Stimulated activated CD8-positive, alpha-beta memory T cell treated with anti-CD3 and anti-CD28 coated beads, Interleukin-7, amount 100 ng/mL, for 24 hours (primary cell): ENCODE data around the gene HNRNPUL1.

Source experiments
- DNase-seq: peaks from one replicate; pipeline ENCODE4 v3.0.0-alpha.2; 2020; ENCODE audit warnings: low read depth

The HNRNPUL1 gene

DNA sequence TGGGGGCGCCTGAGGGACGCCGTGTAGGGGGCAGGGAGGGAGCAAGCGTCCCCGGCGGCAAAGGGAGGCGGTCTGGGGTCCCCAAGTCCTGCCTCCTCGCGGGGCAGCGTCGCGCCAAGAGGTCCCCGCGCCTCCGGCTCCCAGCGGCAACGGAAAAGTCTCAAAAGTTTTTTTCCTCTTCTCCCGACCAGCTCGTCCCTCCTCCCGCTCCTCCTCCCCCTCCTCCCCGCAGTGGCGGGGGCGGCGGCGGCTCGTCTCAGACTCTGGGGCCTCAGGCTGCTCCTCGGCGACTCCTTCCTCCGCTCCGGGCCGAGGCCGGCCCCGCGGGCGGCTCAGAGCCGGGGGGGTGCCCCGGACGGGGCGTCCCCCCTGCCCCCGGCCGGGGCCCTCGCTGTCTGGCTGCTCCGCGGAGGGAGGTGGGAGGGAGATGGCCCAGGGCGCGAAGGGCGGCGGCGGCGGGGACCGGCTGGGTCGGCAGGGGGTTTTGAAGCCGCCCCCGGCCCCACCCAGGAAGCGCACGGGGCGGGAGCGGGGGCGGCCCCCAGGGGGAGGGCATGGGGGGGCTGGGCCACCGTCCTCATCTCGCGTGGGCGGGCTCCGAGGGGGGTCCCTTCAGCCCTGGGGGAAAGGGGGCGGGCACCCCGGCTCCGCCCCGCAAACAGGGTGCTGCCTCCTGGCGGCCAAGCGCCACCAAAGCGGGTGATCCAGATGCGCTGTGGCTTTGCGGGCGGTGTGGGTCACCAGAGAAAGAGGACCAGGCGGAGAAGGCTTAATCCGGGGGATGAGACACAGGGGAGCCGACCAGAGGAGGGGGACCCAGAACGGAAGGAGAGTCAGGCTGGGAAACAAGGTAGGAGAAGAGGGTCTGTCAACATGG is 89.5 kb downstream of the HNRNPUL1 start, which contains the start of gene TGFB1:
TSS of gene TGFB1 (minus strand) at position 457 of the 877 bp plus-strand sequence. CDS start 878 bp downstream, outside the sequence.
- peak; percentile 80 for DNase-seq

DNA sequence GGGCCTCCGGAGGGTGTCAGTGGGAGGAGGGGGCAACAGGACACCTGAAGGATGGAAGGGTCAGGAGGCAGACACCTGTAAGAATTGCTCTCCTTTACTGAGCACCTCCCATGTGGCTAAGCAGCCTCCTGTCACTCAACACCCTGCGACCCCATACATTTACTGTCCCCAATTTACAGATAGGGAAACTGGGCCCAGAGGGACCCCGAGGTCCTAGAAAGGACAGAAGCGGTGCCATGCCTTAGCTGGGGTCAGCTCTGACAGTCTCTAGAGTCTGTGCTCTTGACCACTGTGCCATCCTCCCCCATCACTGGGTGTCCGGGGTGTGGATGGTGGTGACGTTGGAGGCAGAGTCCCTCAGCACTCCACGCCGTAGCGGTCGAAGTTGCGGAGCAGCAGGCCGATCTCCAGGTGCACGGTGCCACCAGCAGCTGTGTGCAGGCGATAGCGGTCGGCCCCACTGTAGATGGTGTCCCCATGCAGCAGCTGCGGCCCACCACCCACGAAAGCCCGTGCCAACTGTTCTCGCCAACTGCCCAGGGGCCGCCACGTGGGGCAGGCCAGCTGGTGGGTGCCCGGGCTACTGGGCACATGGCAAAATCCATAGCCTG is 90.3 kb downstream of the HNRNPUL1 start:
- DNase-seq = no peak

DNA sequence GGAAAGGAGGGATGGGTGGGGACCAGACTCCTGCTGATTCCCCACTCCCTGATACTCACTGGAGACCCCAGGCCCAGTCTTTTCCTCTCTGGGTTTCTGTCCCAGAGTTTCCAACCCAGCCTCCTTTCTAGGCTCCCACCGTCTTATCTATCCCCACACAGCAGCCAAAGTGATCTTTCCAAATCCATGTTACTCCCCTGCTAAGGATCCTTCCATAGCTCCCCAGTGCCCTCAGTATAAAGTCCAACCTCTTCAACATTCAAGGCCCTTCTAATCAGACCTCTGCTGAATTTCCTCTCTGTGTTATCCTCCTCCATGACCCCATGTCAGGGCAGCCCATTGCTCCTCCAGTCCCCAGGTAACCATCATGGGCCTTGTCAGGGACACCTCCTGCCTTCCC is 90.9 kb downstream of the HNRNPUL1 start:
- no peak for DNase-seq

DNA sequence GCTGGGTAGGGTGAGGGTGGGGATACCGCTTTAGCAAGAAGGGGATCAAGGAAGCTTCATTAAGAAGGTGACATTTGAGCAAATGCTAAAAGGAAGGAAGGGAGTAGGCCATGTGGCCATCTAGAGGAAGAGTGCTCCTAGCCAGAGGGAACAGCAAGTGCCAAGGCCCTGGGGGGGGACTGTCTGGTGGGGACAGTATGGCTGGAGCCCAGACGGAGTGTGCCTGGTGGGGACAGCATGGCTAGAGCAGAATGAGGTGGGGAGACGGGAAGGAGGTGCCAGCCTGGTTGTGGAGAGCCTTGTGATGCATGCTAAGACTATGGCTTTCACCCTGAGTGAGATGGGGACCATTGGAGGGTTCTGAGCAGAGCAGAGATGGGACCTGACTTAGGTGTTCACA is 91.6 kb downstream of the HNRNPUL1 start:
- no peak for DNase-seq

DNA sequence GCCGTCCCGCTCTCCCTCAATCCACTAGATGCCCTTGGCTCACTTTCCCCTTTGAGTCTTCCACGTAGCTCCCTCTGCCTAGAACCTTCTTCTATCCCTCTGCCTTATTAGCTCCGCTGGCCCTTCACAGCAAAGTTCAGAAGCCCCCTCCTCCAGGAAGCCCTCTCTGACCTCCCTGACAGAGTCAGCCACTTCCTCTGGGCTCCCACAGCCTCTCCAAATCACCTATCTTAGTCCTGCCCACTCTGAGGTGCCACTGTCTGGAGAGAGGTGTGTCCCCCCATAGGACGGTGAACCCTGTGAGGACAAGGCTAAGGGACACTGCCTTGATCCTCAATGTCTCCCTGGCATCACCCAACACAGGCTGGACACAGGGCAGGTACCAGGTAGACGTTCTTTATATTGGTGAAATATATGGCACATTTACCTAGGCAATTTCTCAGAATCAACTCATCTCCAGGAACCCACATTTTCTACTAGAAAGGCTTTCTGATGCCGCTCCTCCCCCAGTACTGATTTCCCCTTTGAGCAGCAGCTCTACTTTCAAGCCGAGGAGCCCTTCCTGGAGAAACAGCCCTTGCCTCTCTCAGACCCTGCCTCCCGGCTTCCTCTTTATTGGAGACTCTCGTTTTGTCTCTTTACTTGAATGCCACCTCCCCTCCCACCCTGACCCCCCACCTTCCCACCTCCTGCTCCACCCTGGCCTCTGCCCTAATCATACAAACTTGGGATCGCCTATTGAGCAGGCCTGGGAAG is 93.0 kb downstream of the HNRNPUL1 start:
- no peak for DNase-seq
